GM12801 (cell line): ENCODE data around the gene TEKTIP1.

Source experiments
- TF ChIP-seq, protein P1 (sequence below): IDR thresholded peaks from one replicate; pipeline ENCODE4 v1.5.1; 2011; ENCODE audit warnings: control low read depth; ENCODE audit not compliant: insufficient read length; ENCODE audit errors: extremely low read depth

Gene TEKTIP1

DNA sequence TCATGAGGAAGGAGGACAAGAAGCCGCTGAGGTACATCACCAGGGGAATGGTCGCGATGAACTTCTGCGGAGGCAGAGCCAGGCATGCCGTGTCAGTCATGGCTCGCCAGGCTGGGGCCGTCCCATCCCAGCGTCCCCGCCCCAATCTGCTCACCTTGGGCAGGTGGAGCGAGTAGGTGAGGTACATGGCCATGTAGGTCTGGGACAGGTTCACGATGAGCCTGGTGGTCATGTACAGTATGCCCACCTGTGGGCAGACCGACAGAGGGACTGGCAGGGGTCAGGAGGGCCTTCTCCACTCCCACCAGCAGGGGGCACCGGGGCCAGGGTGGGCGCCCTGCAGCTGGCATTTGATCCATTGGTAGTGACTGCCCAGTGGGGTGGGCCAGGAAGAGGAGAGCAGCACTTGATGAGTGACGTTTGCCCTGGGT lies 8.3 kb downstream of the TEKTIP1 start:
- TF ChIP-seq, protein P1, sequence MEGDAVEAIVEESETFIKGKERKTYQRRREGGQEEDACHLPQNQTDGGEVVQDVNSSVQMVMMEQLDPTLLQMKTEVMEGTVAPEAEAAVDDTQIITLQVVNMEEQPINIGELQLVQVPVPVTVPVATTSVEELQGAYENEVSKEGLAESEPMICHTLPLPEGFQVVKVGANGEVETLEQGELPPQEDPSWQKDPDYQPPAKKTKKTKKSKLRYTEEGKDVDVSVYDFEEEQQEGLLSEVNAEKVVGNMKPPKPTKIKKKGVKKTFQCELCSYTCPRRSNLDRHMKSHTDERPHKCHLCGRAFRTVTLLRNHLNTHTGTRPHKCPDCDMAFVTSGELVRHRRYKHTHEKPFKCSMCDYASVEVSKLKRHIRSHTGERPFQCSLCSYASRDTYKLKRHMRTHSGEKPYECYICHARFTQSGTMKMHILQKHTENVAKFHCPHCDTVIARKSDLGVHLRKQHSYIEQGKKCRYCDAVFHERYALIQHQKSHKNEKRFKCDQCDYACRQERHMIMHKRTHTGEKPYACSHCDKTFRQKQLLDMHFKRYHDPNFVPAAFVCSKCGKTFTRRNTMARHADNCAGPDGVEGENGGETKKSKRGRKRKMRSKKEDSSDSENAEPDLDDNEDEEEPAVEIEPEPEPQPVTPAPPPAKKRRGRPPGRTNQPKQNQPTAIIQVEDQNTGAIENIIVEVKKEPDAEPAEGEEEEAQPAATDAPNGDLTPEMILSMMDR: no peak

DNA sequence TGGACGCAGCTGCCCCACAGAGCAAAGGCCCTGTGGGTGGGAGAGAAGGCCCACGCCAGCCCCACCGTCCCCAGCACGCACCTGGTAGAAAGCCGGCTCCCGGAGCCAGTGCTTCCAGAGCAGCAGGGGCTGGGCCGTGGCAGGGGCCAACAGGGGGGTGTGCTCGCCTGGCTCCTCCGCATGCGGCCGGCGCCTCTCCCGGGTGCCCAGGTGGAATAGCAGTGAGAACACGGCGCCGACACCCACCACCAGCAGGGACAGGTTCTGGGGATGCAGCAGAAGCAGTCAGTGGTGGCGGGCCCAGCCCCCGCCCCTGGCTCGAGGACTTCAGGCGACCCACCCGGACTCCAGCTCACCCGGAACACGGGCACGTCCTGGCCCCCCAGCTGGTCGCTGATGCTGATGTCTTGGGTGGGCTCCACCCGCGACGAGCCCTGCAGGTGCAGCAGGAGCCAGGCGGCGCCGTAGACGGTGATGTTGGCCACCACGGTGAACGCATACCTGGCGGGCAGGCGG lies 8.9 kb downstream of the TEKTIP1 start:
- TF ChIP-seq, protein P1: no peak

DNA sequence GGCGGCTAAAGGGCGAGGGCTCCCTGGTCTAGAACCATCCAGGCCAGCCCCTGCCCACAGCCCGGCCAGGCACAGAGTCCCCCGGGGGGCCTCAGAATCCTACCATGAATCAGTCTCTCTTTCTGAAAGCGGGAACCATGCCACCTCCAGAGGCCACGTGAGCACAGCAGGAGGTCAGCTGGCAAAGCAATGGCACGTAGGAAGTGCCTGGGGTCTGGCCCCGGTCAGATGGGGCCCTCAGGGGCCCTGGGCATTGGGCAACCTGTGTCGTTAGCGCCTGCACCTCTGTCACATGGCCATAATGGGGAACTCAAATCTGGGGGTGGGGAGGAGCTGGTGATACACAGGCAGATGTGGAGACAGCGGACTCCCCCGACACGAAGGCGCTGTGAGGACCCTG lies 9.6 kb downstream of the TEKTIP1 start:
- TF ChIP-seq, protein P1: no peak

DNA sequence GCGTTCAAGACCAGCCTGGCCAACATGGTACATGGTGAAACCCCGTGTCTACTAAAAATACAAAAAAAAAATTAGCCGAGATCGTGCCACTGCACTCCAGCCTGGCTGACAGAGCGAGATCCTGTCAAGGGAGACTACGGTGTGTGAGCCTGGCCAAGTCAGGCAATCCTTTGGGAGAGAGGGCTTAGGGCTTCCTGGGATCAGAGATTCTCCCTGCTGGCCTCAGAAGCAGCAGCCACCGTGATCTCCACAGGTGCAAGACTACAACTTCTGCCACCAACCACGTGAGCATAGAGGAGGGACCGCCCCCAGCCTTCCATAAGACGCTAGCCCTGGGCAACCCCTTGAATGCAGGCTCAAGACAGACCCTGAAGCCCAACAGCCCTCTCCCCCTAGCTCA lies 10.8 kb downstream of the TEKTIP1 start:
- TF ChIP-seq, protein P1: no peak

DNA sequence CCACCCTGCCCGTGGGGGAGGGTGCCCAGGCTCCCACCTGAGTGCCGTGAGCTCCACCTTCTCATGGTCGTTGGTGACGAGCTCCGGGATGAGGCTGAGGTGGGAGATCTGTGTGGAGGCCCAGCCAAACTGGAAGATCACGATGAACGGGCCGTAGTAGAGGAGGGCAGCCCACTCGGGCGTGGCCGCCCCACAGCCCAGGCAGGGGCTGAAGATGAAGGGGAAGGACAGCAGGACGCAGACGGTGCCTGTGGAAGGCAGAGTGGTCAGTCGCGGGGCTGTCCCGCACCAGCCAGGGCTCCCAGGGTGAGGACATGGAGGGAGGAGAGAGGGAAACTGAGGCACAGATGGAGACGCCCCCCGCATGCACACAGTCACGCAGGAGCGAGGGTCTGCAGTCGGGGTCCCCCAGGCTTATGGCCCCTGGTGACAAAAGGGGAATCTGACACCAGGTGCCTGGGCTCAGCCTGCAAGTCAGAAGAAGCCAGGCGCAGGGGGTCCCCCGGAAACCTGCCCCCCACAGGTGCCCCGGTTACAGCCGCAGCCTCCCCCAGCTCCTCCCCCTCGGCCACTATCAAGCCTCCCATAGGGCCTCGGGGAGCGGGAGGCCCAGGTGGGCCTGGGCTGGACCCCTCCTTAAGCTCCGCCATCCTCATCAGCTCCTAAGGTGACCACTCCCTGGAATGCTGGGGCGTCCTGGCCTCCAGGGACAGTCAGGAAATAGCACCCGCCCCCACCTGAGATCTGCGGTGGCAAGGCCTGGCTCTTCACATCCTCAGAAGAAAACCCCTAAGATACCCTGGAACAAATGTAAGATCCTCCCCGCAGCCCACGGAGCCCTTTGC lies 12.2 kb downstream of the TEKTIP1 start:
- TF ChIP-seq, protein P1: no peak

DNA sequence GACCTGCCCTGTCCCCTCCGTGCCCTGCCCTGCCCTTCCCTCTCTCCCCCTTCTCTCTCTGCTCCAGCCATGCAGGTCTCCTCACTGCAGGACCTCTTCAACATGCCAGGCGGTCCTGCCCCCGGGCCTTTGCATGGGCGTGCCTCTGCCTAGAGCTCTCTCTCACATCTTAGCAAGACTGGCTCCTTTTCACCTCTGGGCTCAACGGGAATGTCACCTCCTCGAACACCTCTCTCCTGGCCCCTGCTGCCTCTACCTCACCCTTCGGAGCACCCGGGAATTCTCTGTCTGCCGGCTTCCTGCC lies 12.8 kb downstream of the TEKTIP1 start:
- TF ChIP-seq, protein P1: no peak

DNA sequence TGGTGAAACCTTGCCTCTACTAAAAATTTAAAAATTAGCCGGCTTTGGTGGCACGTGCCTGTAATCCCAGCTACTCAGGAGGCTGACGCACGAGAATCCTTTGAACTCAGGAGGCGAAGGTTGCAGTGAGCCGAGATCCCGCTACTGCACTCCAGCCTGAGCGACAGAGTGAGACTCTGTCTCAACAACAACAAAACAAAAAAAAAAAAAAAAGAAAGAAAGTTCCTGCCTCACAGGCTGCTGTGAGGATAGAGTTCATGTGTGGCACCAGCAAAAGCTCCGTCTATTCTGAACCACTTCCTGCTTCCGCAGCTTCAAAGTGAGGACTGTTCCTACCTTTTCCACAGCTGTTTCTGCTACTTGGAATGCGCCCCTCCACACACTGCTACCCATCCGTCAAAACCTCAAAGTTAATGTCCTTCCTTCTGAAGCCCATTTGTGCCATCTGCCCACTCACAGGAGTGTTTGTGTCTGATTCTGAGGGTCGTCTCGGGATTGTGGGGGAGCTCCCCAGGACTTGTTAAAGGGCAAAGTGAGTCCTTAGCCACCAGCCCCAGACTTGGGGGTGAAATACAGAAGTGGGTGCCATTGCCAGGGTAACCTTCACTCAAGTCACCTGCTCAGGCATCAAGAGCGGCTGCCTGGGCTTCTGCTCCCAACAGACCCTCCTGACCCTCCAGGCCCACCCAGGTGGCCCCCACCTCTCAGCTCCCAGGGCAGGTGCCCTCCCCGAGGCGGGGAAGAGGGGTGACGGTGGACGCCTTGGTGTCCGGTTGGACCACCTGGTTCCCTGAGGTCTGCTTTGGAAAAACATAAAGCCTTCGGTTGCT lies 15.5 kb downstream of the TEKTIP1 start:
- TF ChIP-seq, protein P1: no peak
